Right atrium auricular region (tissue), 2 donors: Measurements from ENCODE around the gene ZNF438. TPM values are rescaled to one million over a fixed set of nuclear protein-coding genes. Genes with fewer than 3 reads are reported as not detected.
"Not testable (repeated sequence)": the region's sequence is repeated elsewhere in the genome, so short reads cannot be mapped to it uniquely, and the experiment has no call there.

Experiments used
- DNase-seq: peaks from one replicate; pipeline ENCODE4 v3.0.0-alpha.2; 2019; ENCODE audit warnings: low spot score
- H3K27ac ChIP-seq, 2 donors: fragments of 200-600 bp; sonication (generic); 1 replicate in 1 of 2; 2 replicates in 1 of 2; pipeline ENCODE4 v1.5.1; 2016 to 2019
- H3K27me3 ChIP-seq, 2 donors: fragments of 200-600 bp; sonication (generic); one replicate each; pipeline versions ENCODE4 v1.5.1 to v1.6.0; 2017 to 2019
- H3K36me3 ChIP-seq: fragments of 200-600 bp; sonication (generic); one replicate; pipeline ENCODE4 v1.5.1; 2016
- H3K4me1 ChIP-seq, 2 donors: fragments of 200-600 bp; sonication (generic); one replicate each; pipeline versions ENCODE4 v1.5.1 to v1.6.0; 2017 to 2019
- H3K4me3 ChIP-seq, 2 donors: fragments of 200-600 bp; sonication (generic); 1 replicate in 1 of 2; 2 replicates in 1 of 2; pipeline ENCODE4 v1.5.1; 2017 to 2019; ENCODE audit warnings: mild to moderate bottlenecking in 1 of 2, moderate library complexity in 1 of 2
- H3K9me3 ChIP-seq, 2 donors: fragments of 200-600 bp; sonication (generic); one replicate each; pipeline ENCODE4 v1.5.1; 2019
- total RNA-seq, 2 donors: library from RNA; depleted of rRNA; stranded (reverse); fragments of >200 nt; gene quantifications; one replicate each; pipeline ENCODE4 v1.1.0, GENCODE V29; 2016
- TF ChIP-seq, protein P1 (sequence below), 2 donors: fragments of 200-600 bp; sonication (generic); IDR thresholded peaks; one replicate each; pipeline ENCODE4 v1.5.1; 2019; ENCODE audit warnings: antibody characterized with exemption in 2 of 2

Gene ZNF438
- total RNA-seq, 2 donors from 2014 or later, result 13.4 to 14.5 TPM

DNA sequence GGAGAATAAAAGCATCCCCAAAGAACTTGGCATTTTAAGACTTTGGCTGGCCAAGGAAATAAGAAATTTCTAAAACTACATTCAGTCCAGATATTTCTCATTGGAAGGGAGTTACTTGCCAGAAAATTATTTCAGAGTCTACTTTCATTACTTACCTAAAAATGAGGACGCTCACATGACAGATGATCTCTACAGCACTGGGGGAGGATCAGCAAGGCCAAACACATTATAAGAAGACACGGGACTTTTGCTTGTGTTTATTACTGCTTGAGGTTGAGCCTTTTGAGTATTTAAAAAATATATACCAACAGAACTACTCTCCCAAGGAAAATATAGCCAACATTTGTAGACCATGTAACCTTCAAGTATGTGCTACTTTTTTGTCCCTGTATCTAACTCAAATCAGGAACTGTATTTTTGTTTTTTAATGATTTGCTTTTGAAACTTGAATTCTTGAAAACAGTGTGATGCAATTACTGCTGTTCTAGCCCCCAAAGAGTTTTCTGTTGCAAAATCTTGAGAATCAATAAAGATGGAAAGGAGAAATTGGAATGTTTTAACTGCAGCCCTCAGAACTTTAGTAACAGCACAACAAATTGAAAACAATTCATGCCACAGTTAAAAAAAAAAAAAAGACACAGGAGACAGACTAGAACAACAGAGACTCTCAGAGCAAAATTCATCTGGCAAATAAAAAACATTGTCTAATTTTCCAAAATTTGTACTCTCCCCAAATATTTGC lies 128.1 kb downstream of the ZNF438 start:
- Histone ChIP-seq H3K36me3 (peaks cover 28% of the 10 kb centered on the region), H3K4me1 (no peaks in the 10 kb centered on the region), H3K4me3 (no peak overlapping the region), H3K9me3 (no peaks in the 10 kb centered on the region), H3K27me3 (no peaks in the 10 kb centered on the region), H3K27ac (no peak overlapping the region)
- no peak for DNase-seq
- TF ChIP-seq, protein P1, sequence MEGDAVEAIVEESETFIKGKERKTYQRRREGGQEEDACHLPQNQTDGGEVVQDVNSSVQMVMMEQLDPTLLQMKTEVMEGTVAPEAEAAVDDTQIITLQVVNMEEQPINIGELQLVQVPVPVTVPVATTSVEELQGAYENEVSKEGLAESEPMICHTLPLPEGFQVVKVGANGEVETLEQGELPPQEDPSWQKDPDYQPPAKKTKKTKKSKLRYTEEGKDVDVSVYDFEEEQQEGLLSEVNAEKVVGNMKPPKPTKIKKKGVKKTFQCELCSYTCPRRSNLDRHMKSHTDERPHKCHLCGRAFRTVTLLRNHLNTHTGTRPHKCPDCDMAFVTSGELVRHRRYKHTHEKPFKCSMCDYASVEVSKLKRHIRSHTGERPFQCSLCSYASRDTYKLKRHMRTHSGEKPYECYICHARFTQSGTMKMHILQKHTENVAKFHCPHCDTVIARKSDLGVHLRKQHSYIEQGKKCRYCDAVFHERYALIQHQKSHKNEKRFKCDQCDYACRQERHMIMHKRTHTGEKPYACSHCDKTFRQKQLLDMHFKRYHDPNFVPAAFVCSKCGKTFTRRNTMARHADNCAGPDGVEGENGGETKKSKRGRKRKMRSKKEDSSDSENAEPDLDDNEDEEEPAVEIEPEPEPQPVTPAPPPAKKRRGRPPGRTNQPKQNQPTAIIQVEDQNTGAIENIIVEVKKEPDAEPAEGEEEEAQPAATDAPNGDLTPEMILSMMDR (IDR thresholded peaks at IDR 0.05), result no peak

DNA sequence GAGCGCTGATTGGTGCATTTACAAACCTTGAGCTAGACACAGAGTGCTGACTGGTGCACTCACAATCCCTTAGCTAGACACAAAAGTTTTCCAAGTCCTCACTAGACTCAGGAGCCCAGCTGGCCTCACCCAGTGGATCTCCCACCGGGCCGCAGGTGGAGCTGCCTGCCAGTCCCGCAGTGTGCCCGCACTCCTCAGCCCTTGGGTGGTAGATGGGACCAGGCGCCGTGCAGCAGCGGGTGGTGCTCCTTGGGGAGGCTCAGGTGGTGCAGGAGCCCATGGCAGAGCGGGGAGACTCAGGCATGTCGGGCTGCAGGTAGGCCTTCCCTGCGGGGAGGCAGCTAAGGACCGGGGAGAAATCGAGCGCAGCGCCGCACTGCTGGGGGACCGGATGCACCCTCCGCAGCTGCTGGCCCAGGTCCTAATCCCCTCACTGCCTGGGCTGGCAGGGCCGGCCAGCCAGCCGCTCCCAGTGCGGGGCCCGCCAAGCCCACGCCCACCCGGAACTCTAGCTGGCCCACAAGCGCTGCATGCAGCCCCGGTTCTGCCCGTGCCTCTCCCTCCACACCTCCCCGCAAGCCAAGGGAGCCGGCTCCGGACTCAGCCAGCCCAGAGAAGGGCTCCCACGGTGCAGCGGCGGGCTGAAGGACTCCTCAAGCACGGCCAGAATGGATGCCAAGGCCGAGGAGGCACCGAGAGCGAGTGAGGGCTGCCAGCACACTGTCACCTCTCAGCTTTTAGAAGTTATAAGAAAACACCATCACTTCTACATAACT lies 128.9 kb downstream of the ZNF438 start:
- Histone ChIP-seq H3K27me3 (no peaks in the 10 kb centered on the region), H3K36me3 (peaks cover 22% of the 10 kb centered on the region), H3K4me3 (no peak overlapping the region), H3K4me1 (no peaks in the 10 kb centered on the region), H3K27ac (no peak overlapping the region), H3K9me3 (no peaks in the 10 kb centered on the region)
- TF ChIP-seq, protein P1 (IDR thresholded peaks at IDR 0.05), result no peak
- DNase-seq, result no peak

DNA sequence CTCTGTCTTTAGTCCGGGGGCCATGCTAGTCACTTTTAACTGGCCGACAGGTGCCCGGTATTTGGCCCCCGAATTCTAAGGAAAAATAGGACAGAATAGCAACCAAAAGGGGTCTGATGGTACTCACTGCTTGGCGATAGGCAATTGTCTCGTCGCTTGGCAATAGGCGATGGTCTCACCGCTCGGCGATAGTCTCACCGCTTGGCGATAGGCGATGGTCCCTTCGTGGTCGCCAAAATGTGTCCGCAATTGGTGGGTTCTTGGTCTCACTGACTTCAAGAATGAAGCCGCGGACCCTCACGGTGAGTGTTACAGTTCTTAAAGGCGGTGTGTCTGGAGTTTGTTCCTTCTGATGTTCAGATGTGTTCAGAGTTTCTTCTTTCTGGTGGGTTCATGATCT lies 130.2 kb downstream of the ZNF438 start:
- peaks cover 22% of the 10 kb centered on the region for H3K36me3 ChIP-seq
- not testable (repeated sequence) for H3K27me3 ChIP-seq, DNase-seq, H3K4me3 ChIP-seq, H3K4me1 ChIP-seq, H3K27ac ChIP-seq, H3K9me3 ChIP-seq

DNA sequence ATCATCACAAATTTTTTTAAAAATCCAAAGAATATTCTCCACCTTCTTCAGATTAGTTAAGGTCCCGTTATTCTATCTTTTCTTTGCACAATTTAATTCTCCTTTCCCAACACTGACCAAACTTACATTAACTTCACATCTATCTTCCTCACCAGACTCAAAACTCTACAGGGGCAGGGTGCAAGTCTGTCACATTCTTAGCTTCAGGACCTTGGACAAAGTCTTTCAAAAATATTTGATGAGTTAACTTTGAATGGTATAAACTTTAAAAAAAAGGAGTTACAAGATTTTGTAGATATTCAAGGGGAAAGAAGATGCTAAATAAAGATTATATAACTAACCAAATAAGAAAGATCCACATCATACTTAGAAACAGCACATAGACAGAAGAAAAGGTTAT lies 132.7 kb downstream of the ZNF438 start:
- no peak overlapping the region for H3K4me3 ChIP-seq

DNA sequence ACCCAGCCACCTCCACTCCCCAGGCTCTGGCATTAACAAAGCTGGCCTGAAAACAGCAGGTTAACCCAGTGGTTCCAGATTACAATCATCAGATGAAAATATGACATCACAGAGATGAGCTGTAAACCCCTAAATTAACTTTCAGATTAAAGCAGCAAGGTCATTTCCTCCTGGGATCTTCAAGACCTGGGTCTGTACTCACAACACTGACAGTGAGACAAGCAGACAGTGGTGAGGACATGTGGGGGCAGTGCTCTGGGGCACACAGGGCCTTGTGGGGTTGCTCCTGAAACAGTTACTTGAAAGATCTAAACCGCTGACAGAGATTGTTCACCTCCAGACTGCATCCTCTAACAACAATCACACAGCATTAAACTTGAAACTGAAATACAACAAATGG lies 134.1 kb downstream of the ZNF438 start:
- H3K4me3 ChIP-seq, result no peak overlapping the region
- TF ChIP-seq, protein P1 (IDR thresholded peaks at IDR 0.05), result no peak
- no peaks in the 10 kb centered on the region for H3K27me3 ChIP-seq
- no peak overlapping the region for H3K27ac ChIP-seq
- DNase-seq, result no peak
- H3K36me3 ChIP-seq, result peaks cover 12% of the 10 kb centered on the region
- H3K9me3 ChIP-seq, result no peaks in the 10 kb centered on the region
- no peaks in the 10 kb centered on the region for H3K4me1 ChIP-seq

More for the DNA sequence above, 132.7 kb downstream of the ZNF438 start:
- H3K9me3 ChIP-seq, result no peaks in the 10 kb centered on the region
- TF ChIP-seq, protein P1 (IDR thresholded peaks at IDR 0.05), result no peak
- no peaks in the 10 kb centered on the region for H3K27me3 ChIP-seq
- H3K4me1 ChIP-seq, result no peaks in the 10 kb centered on the region
- H3K27ac ChIP-seq, result no peak overlapping the region
- DNase-seq, result no peak
- peaks cover 12% of the 10 kb centered on the region for H3K36me3 ChIP-seq

DNA sequence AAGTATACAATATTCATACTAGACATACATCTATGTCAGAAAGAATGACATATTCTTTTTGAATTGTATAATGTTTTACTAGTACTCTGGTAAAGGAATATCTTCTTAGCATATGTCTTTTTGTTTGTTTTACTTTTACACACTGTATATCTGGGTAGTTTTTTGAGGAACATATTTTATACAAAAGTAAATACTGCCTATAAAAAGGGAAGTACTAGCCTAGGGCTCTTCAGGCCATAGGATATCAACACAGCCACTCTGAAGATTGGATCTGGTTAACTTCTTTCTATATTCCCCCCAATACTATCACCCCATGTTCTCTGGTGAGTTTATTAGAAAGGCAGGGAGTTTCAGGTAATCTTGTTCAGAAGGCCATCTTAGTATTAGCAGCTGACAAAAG lies 134.6 kb downstream of the ZNF438 start:
- TF ChIP-seq, protein P1 (IDR thresholded peaks at IDR 0.05), result no peak

More for the DNA sequence above, 134.6 kb downstream of the ZNF438 start:
- no peak for DNase-seq
- no peaks in the 10 kb centered on the region for H3K27me3 ChIP-seq
- peaks cover 11% of the 10 kb centered on the region for H3K36me3 ChIP-seq
- no peaks in the 10 kb centered on the region for H3K9me3 ChIP-seq
- H3K27ac ChIP-seq, result no peak overlapping the region
- H3K4me1 ChIP-seq, result no peaks in the 10 kb centered on the region
- no peak overlapping the region for H3K4me3 ChIP-seq
